K562 (cell line): ENCODE measurements around the gene CST7. TPM values are rescaled to one million over a fixed set of nuclear protein-coding genes. Genes with fewer than 3 reads are reported as not detected.

ENCODE experiments used
- ATAC-seq: fragments of 200-7000 bp; cut with Tn5 transposase; 3 replicates; pipeline ENCODE4 v1.9.1; 2020; ENCODE audit warnings: moderate library complexity
- BruUV-seq: library from RNA; stranded (reverse); fragments of 400-500 nt; replicated peaks from 2 replicates; lab custom pipeline; 2021; lab: Mats Ljungman, UMichigan
- CTCF ChIA-PET: fragments of 300-600 bp; formaldehyde crosslinking; extraction: SDS; loops from one replicate; lab custom pipeline; 2021; ENCODE audit warnings: low intra/inter-chr PET ratio; lab: Yijun Ruan, JAX
- POLR2A ChIA-PET: fragments of 300-600, 350-650 bp; sonication (Branson Sonifier 250); formaldehyde crosslinking; extraction: SDS; loops from one replicate; lab custom pipeline; 2021; ENCODE audit warnings: antibody characterized with exemption, inconsistent platforms; lab: Yijun Ruan, JAX
- DNase-seq, 4 experiments: peaks; one replicate each; pipeline versions ENCODE4 v3.0.0 to v3.0.0-alpha.2; 2011 to 2018; ENCODE audit warnings: low spot score in 3 of 4, mixed read lengths in 3 of 4; ENCODE audit errors: extremely low read depth in 1 of 4
- FAIRE-seq: peaks from 2 replicates; lab custom pipeline; 2011; peaks lifted over from hg19 to GRCh38; lab: Jason Lieb, UNC
- H2AFZ ChIP-seq: 2 replicates; pipeline ENCODE4 v1.6.0; 2011; ENCODE audit warnings: low read depth, low read length, control low read depth, inconsistent platforms
- H3K27ac ChIP-seq: fragments of 200-600 bp; 3 replicates; pipeline ENCODE4 v1.8.0; 2011; ENCODE audit warnings: low read depth, mild to moderate bottlenecking, control low read depth, inconsistent platforms, low read length, moderate library complexity, mixed read lengths; ENCODE audit errors: extremely low read depth
- H3K27me3 ChIP-seq, 2 experiments: fragments of 300-600 bp in 1 of 2; 2 replicates in 1 of 2; 3 replicates in 1 of 2; pipeline versions ENCODE4 v1.6.0 to v1.8.0; 2011; ENCODE audit warnings: inconsistent platforms in 2 of 2, low read length in 2 of 2, mild to moderate bottlenecking in 1 of 2, mixed read lengths in 1 of 2, moderate library complexity in 1 of 2; ENCODE audit not compliant: control insufficient read depth in 2 of 2, insufficient read depth in 2 of 2
- H3K36me3 ChIP-seq: fragments of 300-600 bp; 3 replicates; pipeline ENCODE4 v1.8.0; 2011; ENCODE audit warnings: mild to moderate bottlenecking, low read length, inconsistent platforms; ENCODE audit not compliant: control insufficient read depth, insufficient read depth
- H3K4me1 ChIP-seq, 2 experiments: fragments of 200-600 bp in 1 of 2; replicated peaks in 1 of 2; 2 replicates in 1 of 2; 3 replicates in 1 of 2; pipeline versions ENCODE4 v1.5.1 to v1.8.0; 2011; ENCODE audit warnings: inconsistent platforms in 2 of 2, low read length in 2 of 2, mild to moderate bottlenecking in 1 of 2, mixed read lengths in 1 of 2, moderate library complexity in 1 of 2; ENCODE audit not compliant: control insufficient read depth in 2 of 2, insufficient read depth in 2 of 2
- H3K4me2 ChIP-seq: 2 replicates; pipeline ENCODE4 v1.6.1; 2011; ENCODE audit warnings: low read length, control low read depth, inconsistent platforms, mixed read lengths; ENCODE audit not compliant: insufficient read depth
- H3K4me3 ChIP-seq: fragments of 200-600 bp; sonication (generic), shearing (Covaris generic); 2 replicates; pipeline ENCODE4 v1.5.1; 2016; ENCODE audit warnings: control low read depth, inconsistent platforms
- H3K79me2 ChIP-seq: fragments of 200-600 bp; 3 replicates; pipeline ENCODE4 v1.8.0; 2011; ENCODE audit warnings: low read length, inconsistent platforms; ENCODE audit not compliant: control insufficient read depth, insufficient read depth
- H3K9ac ChIP-seq, 2 experiments: 2 replicates each; pipeline versions ENCODE4 v1.6.0 to v1.6.1; 2011; ENCODE audit warnings: low read depth in 2 of 2, low read length in 2 of 2, control low read depth in 1 of 2, inconsistent platforms in 1 of 2, mild to moderate bottlenecking in 1 of 2, mixed read lengths in 1 of 2; ENCODE audit not compliant: insufficient read depth in 1 of 2
- H3K9me1 ChIP-seq: one replicate; pipeline ENCODE4 v1.6.0; 2011; ENCODE audit warnings: inconsistent platforms, mild to moderate bottlenecking, low read length, moderate library complexity; ENCODE audit not compliant: control insufficient read depth, insufficient read depth
- H3K9me3 ChIP-seq: replicated peaks from 2 replicates; pipeline ENCODE4 v1.5.1; 2011; ENCODE audit warnings: low read depth, low read length, inconsistent platforms; ENCODE audit not compliant: control insufficient read depth, insufficient read depth
- H4K20me1 ChIP-seq: replicated peaks from 2 replicates; pipeline ENCODE4 v1.6.1; 2011; ENCODE audit warnings: low read length, inconsistent platforms, mixed read lengths; ENCODE audit not compliant: control insufficient read depth, insufficient read depth
- DDX20 ChIP-seq: fragments of 450-650 bp; IDR thresholded peaks from 2 replicates; pipeline ENCODE4 v1.6.1; 2016; ENCODE audit warnings: missing genetic modification characterization, low read depth, mild to moderate bottlenecking, missing compliant biosample characterization, moderate library complexity
- DNMT1 ChIP-seq: fragments of 450-650 bp; IDR thresholded peaks from 2 replicates; pipeline ENCODE4 v1.6.1; 2016; ENCODE audit warnings: antibody characterized with exemption, mild to moderate bottlenecking
- E2F8 ChIP-seq: fragments of 450-650 bp; IDR thresholded peaks from 2 replicates; pipeline ENCODE4 v1.7.1; 2018; ENCODE audit warnings: mild to moderate bottlenecking, low read depth; ENCODE audit not compliant: partially characterized antibody
- EGR1 ChIP-seq: fragments of 450-650 bp; conservative IDR thresholded peaks from 2 replicates; pipeline ENCODE4 v1.6.1; 2017; ENCODE audit warnings: mild to moderate bottlenecking
- HNRNPL ChIP-seq: fragments of 200-400 bp; formaldehyde crosslinking; IDR thresholded peaks from 2 replicates; pipeline ENCODE4 v1.6.1; 2017; ENCODE audit warnings: low read depth, mild to moderate bottlenecking, low read length
- SNIP1 ChIP-seq: fragments of 450-650 bp; IDR thresholded peaks from 2 replicates; pipeline ENCODE4 v1.7.1; 2017; ENCODE audit warnings: low read depth, mild to moderate bottlenecking
- TBL1XR1 ChIP-seq, 2 experiments: IDR thresholded peaks; 2 replicates each; pipeline ENCODE4 v1.6.1; 2012; ENCODE audit warnings: improper control_type of control experiment in 2 of 2, low read length in 2 of 2, mild to moderate bottlenecking in 1 of 2
- ZNF644 ChIP-seq: fragments of 200-800 bp; sonication (Bioruptor generic); IDR thresholded peaks from 2 replicates; pipeline ENCODE4 v1.6.1; 2016; ENCODE audit warnings: low read depth, missing genetic modification characterization, missing compliant biosample characterization
- ZNF764 ChIP-seq: fragments of 250-450 bp; sonication (Bioruptor Pico); IDR thresholded peaks from 2 replicates; pipeline ENCODE4 v1.4.0; 2020; ENCODE audit warnings: low read depth, mild to moderate bottlenecking, moderate library complexity
- WGBS: fragments of 100-300 bp; shearing (Covaris generic); methylation state at CpG from one replicate; pipeline ENCODE4 v1.1.6; 2016; ENCODE audit warnings: low coverage, mixed read lengths; ENCODE audit not compliant: insufficient coverage; ENCODE audit errors: missing lambda C conversion rate; 5-methylcytosine and 5-hydroxymethylcytosine counted together
- in situ Hi-C: fragments of 300-500 bp; cut with MboI; formaldehyde crosslinking; loops from 4 replicates; pipeline ENCODE4 v1.15.0; 2018; ENCODE audit warnings: inconsistent platforms, mixed read lengths
- intact Hi-C: fragments of 100-400 bp; cut with micrococcal nuclease; formaldehyde crosslinking; loops from 2 replicates; pipeline ENCODE4 v1.14.2; 2022
- polyA plus RNA-seq, 8 experiments: library from polyadenylated mRNA; depleted of rRNA in 4 of 8; stranded (reverse) in 5 of 8; unstranded in 3 of 8; fragments of >200 nt; fragmentation: Nextera tagmentation in 2 of 8; fragmentation: Illumina TruSeq in 1 of 8; extraction: Ambion mirVana in 2 of 8; extraction: Trizol in 1 of 8; gene quantifications; 2 replicates each; pipeline versions ENCODE4 v1.2.1 to v1.2.3, GENCODE V29; 2011 to 2014; ENCODE audit warnings: inconsistent platforms in 1 of 8, missing spikeins in 1 of 8
- total RNA-seq, 7 experiments: library from RNA; depleted of rRNA in 6 of 7; stranded (reverse); fragments of >200 nt in 6 of 7; fragmentation: Illumina TruSeq in 2 of 7; extraction: Trizol in 2 of 7; gene quantifications; 2 replicates each; pipeline versions ENCODE4 v1.2.1 to v1.2.3, GENCODE V29; 2011 to 2021; ENCODE audit warnings: low replicate concordance in 1 of 7
- TF ChIP-seq, protein P1 (sequence below): sonication (generic); formaldehyde crosslinking; IDR thresholded peaks from 2 replicates; pipeline ENCODE4 v1.8.1; 2023; ENCODE audit warnings: mild to moderate bottlenecking, missing genetic modification reagents
- TF ChIP-seq, protein P2 (sequence below): sonication (generic); formaldehyde crosslinking; IDR thresholded peaks from 2 replicates; pipeline ENCODE4 v1.8.0; 2022; ENCODE audit warnings: mild to moderate bottlenecking, missing genetic modification reagents
- TF ChIP-seq, protein P3 (sequence below): fragments of 250-450 bp; sonication (Bioruptor Pico); IDR thresholded peaks from 2 replicates; pipeline ENCODE4 v1.4.0; 2020; ENCODE audit warnings: borderline replicate concordance

The CST7 gene
- total and polyA plus RNA-seq, 9 of the 15 experiments (the other 6 are each of a cell fraction or from before 2014, with no cell fraction given), result not detected

DNA sequence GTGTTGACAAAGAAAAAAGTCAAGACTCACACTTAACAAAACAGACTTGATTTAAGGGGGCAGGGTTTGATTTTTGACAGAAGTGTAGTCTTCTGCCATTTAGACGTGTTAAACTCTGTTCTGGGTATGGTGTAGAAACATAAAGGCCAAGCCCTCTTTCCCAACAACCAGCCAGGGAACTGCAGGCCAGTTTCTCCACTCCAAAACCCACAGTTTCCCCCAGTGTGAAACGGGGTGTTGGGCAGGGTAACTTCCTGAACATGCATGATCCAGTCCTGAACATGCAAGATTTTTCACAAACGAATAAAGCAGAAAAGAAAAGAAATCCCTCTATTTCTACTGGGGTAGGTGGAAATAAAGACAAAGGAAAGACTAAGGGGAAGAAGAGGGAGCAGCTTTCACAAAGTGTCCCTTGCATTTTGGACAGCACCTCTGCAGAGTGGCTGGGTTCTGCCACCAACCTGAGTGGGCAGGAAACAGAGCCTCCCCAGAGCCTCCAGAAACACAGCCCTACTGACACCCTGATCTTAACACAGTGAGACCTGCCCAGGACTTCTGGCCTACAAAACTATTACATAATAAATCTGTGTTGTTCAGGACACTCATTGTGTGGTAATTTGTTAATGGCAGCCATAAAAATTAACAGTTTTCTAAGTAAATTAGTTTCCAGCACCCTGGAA is 36.0 kb downstream of the CST7 start:
- Histone ChIP-seq H3K4me3 (no peak overlapping the region), H3K9me1 (no peaks in the 10 kb centered on the region), H3K27me3 (no peaks in the 10 kb centered on the region), H3K36me3 (peaks cover 30% of the 10 kb centered on the region; the same call in 2 of the 3 replicates), H3K4me2 (no peak overlapping the region), H4K20me1 (no peaks in the 10 kb centered on the region), H3K27ac (no peak overlapping the region), H2AFZ (no peak overlapping the region), H3K9ac (no peak overlapping the region), H3K79me2 (peaks cover 10% of the 10 kb centered on the region), H3K9me3 (no peaks in the 10 kb centered on the region), H3K4me1 (no peaks in the 10 kb centered on the region; a peak in 1 of 5 replicates)
- intact Hi-C loops (no loop called here), in situ Hi-C loops (no loop called here)
- no peak for DNase-seq
- FAIRE-seq, result no peak
- TF ChIP-seq DNMT1 (no peak), HNRNPL (no peak), ZNF764 (CRISPR knock-in tag) (no peak), EGR1 (no peak), SNIP1 (no peak), TBL1XR1 (IDR thresholded peaks at IDR 0.05; ENCODE audit: low read length in 2 of 2) (no peak), ZNF644 (tag) (no peak), E2F8 (no peak), DDX20 (tag) (no peak)
- TF ChIP-seq, protein P1, sequence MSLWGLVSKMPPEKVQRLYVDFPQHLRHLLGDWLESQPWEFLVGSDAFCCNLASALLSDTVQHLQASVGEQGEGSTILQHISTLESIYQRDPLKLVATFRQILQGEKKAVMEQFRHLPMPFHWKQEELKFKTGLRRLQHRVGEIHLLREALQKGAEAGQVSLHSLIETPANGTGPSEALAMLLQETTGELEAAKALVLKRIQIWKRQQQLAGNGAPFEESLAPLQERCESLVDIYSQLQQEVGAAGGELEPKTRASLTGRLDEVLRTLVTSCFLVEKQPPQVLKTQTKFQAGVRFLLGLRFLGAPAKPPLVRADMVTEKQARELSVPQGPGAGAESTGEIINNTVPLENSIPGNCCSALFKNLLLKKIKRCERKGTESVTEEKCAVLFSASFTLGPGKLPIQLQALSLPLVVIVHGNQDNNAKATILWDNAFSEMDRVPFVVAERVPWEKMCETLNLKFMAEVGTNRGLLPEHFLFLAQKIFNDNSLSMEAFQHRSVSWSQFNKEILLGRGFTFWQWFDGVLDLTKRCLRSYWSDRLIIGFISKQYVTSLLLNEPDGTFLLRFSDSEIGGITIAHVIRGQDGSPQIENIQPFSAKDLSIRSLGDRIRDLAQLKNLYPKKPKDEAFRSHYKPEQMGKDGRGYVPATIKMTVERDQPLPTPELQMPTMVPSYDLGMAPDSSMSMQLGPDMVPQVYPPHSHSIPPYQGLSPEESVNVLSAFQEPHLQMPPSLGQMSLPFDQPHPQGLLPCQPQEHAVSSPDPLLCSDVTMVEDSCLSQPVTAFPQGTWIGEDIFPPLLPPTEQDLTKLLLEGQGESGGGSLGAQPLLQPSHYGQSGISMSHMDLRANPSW (CRISPR knock-in tag), result no peak
- TF ChIP-seq, protein P2, sequence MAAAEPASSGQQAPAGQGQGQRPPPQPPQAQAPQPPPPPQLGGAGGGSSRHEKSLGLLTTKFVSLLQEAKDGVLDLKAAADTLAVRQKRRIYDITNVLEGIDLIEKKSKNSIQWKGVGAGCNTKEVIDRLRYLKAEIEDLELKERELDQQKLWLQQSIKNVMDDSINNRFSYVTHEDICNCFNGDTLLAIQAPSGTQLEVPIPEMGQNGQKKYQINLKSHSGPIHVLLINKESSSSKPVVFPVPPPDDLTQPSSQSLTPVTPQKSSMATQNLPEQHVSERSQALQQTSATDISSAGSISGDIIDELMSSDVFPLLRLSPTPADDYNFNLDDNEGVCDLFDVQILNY (CRISPR knock-in tag), result no peak
- TF ChIP-seq, protein P3, sequence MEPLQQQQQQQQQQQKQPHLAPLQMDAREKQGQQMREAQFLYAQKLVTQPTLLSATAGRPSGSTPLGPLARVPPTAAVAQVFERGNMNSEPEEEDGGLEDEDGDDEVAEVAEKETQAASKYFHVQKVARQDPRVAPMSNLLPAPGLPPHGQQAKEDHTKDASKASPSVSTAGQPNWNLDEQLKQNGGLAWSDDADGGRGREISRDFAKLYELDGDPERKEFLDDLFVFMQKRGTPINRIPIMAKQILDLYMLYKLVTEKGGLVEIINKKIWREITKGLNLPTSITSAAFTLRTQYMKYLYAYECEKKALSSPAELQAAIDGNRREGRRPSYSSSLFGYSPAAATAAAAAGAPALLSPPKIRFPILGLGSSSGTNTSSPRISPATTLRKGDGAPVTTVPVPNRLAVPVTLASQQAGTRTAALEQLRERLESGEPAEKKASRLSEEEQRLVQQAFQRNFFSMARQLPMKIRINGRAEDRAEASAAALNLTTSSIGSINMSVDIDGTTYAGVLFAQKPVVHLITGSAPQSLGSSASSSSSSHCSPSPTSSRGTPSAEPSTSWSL (CRISPR knock-in tag), result no peak
- 40% methylated on average over 2 of the region's 3 CpGs for WGBS
- ChIA-PET POLR2A (no interaction called here), CTCF (no interaction called here)
- no TSS peak for BruUV-seq
- ATAC-seq, result no peak
